ENCODE measurements around the gene LARP4.
"Not testable (repeated sequence)": the region's sequence is repeated elsewhere in the genome, so short reads cannot be mapped to it uniquely, and the experiment has no call there.

The LARP4 gene

DNA sequence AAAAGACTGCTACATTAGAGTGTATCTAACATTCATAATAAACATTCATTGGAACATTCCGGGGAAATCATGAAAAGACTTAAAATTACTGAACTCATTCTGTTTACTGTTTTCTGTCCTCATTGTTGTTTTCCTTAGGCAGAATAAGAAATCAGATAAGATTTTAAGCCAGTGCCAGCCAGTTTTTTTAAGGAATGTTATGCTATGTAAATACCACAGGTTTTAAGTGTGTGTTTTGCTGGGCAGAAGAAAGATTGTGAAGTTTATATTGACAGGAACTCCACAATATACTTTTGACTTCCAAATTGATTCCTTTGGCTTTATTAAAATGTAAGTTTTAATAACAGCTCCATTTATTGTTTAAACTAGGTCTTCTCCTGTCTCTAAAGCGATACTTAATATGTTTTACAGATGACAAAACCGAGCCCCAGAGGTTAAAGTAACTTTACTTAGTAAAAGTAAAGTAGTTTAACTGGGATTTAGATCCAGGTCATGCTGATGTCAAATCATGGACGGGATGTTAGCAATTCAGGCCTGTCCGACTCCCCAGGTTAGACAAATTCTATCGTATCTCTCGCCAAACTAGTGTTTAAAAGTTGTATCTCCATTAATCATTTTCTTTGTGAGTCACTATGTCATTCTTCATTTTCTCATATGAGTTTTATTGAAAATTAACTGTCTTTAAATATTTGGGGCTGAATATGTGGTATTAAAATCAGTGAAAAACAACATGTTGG lies 1.7 kb downstream of the LARP4 start:
- DNase-seq: no peak

DNA sequence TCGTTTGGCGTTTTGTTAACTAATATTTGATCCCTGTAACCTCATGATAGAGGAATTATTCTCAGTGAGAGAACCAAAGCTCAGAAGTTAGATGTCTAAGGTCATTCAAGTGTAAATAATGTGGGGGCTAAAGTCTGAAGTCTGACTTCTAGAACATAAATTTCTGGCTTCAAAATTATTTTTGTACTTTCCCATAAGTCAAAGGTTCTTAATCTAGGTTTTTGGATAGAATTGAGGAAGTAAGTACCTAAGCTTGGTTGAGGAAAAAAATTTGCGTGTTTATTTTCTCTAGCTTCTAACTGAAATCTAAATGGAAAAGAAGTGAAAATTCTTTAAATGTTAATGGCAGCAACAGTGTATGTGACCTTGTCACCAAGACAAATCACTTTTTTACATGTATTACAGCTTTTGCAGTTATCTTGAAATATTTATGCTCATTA lies 2.3 kb downstream of the LARP4 start:
- no peak for DNase-seq

DNA sequence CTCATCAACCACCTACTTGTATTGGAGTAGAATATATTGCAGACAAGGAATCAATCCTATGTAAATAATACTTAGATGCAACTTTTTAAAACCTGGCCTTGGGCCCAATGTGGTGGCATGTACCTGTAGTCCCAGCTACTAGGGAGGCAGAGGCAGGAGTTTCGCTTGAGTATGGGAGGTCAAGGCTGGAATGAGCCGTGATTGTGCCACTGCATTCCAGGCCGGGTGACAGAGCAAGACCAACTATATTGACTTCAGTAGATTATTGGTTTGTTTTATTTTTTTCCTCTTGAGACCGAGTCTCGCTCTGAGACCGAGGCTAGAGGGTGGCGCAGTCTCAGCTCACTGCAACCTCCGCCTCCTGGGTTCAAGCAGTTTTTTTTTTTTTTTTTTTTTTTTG lies 3.6 kb downstream of the LARP4 start:
- no peak for DNase-seq

DNA sequence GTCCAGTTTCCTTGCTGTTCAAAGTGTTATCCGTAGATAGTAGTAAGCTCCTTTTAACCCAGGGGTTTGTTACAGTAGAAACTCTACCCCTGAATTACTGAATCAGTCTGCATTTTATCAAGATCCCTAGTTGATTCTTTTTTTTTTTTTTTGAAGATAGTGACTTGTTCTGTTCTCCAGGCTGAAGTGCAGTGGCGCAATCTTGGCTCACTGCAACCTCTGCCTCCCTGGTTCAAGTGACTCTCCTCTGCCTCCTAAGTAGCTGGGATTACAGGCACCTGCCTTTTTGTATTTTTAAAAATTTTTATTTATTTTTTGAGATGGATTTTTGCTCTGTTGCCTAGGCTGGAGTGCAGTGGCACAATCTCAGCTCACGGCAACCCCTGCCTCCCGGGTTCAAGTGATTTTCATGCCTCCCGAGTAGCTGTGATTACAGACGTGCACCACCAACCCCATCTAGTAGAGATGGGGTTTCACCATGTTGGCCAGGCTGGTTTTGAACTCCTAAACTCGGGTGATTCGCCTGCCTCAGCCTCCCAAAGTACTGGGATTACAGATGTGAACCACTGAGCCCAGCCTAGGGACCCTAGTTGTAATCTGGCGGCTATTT lies 10.5 kb downstream of the LARP4 start:
- DNase-seq: no peak

DNA sequence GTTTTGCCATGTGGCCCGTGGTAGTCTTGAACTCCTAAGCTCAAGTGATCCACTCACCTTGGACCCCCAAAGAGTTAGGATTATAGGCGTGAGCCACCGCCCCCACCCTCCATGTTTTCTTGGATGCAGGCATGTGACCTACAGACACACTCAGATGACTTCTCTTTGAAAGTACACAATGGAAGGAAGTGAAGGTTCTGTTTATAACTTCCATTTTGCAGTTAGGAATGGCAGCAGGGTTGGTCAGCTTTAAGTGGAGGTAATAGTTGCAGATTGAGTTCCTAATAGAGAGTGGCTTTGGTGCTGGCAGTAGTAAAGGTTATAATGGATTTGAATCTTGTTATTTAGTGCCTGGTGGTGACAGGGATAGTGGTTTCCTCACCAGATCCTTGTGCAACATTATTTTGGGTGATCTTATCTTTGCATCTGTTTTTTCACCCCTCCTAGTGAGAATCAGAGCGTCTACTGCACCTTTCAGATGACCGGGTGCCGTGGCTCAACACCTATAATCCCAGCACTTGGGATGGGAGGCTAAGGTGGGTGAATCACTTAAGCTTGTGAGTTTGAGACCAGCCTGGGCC lies 15.3 kb downstream of the LARP4 start:
- DNase-seq: no peak

DNA sequence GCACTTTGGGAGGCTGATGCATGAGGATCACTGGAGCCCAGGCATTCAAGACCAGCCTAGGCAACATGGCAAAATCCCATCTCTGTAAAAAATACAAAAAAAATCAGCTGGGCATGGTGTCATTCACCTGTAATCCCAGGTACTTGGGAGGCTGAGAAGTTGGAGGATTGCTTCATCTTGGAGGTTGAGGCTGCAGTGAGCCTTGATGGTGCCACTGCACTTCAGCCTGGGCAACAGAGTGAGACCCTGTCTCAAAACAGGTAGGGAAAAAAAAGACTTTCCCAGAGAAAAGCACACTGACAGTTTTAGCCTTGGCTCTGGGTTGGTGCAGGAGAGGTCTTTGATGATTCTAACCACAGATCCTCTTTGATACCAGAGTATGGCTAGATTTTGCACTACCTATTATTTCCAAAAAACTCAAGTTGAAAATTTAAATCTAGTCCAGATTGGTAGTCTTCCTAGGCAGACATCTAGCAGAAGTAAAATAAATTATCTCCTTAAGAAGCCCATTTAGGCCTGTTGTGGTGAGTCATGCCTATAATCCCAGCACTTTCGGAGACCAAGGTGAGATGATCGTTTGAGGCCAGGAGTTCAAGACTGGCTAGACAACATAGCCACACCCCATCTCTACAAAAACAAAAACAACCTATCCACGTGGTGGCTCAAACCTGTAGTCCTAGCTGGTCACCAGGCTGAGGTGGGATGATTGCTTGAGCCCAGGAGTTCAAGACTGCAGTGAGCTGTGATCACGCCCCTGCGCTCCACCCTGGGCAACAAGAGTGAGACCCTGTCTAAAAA lies 18.6 kb downstream of the LARP4 start:
- DNase-seq: no peak

DNA sequence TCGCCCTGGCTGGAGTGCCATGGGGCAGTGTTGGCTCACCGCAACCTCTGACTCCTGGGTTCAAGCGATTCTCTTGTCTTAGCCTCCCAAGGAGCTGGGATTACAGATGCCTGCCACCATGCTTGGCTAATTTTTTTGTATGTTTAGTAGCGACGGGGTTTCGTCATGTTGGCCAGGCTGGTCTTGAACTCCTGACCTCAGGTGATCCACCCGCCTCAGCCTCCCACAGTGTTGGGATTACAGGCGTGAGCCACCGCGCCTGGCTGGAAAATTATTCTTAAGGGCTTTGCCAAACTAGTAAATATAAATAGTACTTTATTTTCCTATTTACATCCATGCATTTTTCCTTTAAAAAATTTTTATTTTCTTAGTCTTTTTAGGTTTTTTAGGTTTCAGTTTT lies 22.2 kb downstream of the LARP4 start:
- not testable (repeated sequence) for DNase-seq

DNA sequence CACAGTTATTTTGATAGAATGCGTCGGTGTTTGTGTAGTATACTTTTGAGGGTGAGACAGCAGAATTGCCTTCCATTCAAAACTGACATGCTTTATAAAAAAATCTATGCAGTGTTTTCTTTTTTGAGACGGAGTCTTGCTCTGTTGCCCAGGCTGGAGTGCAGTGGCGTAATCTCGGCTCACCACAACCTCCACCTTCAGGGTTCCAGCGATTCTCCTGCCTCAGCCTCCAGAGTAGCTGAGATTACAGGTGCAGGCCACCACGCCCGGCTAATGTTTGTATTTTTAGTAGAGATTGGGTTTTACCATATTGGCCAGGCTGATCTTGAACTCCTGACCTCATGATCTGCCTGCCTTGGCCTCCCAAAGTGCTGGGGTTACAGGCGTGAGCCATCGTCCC lies 22.7 kb downstream of the LARP4 start:
- DNase-seq: not testable (repeated sequence)

DNA sequence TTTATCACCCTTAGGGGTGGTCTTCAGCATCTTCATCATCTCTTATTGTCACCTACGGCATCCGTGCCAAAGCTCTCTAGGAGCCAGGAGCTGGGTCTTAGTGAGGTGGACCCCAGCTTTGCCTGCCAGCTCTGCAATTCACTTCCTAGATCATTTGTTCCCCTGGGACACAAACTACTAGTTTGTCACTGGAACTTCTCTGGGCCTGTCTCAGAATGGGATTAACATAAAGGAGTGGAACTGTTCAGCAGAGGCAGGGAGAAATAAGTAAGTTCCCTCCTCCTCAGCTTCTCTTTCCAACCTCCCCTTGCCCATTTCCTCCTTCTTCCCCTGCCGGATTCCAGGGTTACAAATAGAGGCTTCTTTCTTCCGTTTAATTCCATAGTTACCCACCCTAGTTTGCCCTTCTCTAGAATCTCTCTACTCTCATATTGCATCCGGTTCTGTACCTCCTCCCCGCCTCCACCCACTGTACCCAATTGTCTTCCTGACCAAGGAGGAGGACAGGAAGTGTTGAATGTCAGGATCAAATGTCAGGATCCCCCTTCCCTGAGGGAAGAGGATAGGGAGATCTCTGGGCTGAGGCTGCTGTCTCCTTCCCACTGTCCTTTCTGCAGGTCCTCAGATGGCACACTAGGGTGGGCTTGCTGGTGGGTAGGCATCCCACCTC lies 25.0 kb downstream of the LARP4 start:
- DNase-seq: no peak

DNA sequence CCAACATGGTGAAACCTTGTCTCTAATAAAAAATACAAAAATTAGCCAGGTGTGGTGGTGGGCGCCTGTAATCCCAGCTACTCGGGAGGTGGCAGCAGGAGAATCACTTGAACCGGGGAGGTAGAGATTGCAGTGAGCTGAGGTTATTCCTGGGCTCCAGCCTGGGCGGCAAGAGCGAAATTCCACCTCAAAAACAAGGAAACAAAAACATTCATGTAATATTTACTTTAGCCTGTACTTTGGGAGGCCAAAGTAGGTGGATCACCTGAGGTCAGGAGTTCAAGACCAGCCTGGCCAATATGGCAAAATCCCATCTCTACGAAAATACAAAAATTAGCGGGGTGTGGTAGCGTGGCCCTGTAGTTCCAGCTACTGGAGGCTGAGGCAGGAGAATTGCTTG lies 31.0 kb downstream of the LARP4 start:
- not testable (repeated sequence) for DNase-seq

DNA sequence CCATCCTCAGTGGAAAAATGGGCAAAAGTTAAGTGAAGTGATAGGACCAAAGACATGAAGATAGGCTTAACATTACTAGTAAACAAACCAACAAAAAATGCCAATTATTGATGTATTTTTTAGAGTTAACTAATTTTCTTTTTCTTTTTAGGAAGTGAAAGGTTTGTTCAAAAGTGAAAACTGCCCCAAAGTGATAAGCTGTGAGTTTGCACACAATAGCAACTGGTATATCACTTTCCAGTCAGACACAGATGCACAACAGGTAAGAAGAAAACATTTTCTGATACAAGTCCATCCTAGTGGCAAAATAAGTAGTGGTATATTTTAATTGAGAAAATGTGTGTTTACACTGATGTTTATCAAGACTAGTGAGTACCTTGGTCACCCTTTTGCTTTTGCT lies 39.6 kb downstream of the LARP4 start:
- DNase-seq: no peak

DNA sequence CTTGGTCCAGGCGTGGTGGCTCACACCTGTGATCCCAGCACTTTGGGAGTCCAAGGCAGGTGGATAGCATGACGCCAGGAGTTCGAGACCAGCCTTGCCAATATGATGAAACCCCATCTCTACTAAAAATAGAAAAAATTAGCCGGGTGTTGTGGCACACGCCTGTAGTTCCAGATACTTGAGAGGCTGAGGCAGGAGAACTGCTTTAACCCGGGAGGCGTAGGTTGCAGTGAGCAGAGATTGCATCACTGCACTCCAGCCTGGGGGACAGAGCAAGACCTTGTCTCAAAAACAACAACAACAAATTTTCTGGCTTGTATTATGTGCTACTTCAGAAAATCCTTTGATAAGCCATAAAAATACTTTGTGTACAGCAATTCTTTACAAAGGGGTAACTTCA lies 41.1 kb downstream of the LARP4 start:
- DNase-seq: no peak

DNA sequence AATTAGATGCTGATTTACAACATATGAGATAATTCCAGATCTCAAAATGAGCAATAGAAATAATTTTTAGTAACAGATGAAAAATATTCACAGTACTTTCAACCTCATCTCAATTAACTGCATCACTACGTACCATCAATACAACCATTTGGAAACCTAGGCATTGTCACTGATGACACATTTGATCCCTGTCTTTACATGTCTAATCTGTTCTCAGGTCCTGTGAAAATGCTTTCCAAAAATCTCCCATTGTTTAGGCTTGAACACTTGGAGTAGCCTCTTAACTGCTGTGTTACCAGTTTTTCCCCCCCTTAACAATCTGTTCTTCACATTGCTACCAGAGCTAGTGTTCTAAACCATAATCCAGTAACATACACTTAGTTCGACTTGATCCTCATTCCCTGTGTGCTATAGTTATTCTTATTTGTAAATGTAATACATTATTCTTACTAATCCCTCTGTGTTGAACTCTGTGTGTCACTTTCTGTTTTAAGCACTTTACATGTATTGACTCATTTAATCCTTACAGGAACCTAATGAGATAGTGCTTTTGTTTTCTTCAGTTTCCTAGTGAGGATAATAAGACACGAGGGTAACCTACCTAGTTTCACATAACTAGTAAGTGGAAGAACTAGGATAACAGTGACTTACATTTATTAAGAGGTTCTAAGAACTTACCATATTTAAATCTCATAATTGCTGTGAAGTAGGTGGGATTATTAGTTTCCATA lies 41.7 kb downstream of the LARP4 start:
- peak; percentile 0 for DNase-seq

DNA sequence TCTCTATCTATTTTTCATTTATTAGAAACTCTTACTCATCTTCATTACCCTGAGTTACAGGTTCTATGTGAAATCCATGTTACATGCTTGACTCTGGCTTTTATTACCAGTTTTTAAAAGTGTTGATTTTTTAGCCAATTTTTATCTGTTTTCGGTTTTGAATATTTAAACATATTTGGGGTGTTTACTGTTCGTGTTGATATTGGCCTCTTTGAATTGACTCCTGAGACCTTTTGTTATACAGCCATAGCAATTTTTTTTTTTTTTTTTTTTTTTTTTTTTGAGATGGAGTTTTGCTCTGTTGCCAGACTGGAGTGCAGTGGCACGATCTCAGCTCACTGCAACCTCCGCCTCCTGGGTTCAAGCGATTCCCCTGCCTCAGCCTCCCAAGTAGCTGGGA lies 49.0 kb downstream of the LARP4 start:
- DNase-seq: not testable (repeated sequence)

DNA sequence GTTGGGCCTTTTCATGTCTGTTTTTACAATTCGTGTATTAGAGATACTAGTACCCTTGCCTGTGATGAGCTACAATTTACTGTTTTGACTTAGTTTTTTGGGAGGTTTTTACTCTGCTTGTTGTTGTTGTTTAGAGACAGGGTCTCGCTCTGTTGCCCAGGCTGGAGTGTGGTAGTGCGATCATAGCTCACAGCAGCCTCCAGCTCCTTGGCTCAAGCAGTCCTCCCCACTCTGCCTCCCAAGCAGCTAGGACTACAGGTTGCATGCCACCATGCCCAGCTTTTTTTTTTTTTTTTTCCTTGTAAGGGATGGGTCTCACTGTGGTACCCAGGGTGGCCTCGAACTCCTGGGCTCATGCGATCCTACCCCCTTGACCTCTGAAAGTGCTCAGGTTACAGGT lies 52.1 kb downstream of the LARP4 start:
- no peak for DNase-seq

DNA sequence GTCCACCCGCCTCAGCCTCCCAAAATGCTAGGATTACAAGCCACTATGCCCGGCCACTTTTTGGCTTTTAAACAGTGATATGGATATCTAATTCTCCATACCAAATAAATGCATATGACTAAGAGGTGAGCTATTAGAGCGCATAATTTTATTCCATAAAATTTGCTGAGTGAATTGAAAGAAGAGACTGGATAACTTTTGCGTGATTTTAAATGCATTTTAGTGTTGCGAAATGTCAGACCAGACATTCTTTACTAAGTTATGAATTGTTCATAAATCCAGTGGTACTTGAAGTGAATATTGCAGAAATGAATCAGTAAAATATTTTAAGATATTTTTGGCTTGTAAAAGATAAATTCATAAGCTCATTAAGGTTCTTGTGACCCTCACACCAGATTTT lies 53.2 kb downstream of the LARP4 start:
- DNase-seq: no peak

DNA sequence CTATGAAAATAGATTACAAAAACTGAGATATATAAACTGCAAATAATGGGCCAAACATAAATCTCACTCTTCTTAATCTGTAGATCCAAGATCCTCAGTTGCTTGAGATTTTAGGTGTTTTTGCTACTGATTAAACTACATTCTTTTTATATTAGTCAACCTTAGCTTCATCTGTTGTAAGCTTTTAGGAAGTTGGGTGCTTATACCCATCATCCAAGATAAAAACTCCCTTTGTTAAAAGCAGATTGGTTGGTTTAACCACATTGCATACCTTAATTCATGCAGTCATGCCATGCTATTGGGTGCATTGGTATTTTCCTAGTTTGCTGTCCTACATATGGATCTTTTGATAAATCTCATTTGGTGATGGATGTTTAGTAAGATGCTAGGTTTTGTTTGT lies 57.9 kb downstream of the LARP4 start:
- no peak for DNase-seq

DNA sequence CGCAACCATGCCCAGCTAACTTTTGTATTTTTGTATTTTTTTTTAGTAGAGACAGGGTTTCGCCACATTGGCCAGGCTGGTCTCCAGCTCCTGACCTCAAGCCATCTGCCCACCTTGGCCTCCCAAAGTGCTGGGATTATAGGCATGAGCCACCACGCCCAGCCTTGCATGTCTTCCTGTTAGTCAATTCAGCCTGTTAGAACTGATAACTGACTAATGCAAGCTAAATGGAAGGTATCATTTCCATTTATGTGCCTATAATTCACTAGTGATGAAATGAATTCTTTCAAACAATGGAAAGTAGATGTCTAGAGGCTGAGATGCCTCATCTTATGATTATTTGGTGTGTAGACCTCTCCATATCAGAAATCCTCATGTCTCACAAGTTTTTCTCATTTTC lies 66.8 kb downstream of the LARP4 start:
- no peak for DNase-seq

DNA sequence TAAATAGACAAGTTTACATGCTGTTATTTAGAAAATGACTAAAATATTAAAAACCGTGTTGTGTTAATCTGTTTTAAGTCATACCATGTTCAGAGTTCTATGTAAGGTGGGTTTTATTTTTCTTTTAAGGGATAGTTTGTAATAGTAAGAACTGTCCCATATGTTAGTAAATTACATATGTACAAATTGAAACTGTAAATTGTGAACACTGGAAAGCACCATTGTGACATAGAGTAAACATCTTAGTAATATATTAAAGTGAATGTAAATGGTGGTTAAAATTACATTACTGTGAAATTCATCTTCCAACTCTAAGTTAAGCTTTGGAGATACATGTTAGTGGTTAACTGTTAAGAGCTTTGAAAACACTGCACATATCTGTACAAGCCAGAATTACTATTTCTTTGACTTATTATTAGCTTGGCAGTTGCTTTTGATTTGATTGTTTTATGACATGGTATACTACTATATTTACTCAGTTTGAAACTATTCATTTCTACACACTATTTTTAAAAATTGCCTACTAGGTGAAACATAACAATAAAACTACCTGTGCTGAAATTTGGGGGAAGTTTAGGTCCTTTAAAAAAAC lies 76.7 kb downstream of the LARP4 start:
- DNase-seq: no peak

DNA sequence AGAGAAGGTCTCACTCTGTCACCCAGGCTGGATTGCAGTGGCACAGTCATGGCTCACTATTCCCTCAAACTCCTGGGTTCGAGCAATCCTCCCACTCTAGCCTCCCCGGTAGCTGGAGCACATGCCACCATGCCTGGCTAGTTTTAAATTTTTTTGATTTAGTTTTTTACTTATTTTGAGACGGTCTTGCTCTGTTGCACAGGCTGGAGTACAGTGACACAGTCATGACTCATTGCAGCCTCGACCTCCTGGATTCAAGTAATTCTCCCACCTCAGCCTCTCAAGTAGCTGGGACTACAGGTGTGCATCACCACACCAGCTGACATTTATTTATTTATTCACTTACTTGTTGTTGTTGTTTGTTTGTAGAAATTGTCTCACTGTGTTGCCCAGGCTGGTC lies 81.9 kb downstream of the LARP4 start:
- DNase-seq: no peak

DNA sequence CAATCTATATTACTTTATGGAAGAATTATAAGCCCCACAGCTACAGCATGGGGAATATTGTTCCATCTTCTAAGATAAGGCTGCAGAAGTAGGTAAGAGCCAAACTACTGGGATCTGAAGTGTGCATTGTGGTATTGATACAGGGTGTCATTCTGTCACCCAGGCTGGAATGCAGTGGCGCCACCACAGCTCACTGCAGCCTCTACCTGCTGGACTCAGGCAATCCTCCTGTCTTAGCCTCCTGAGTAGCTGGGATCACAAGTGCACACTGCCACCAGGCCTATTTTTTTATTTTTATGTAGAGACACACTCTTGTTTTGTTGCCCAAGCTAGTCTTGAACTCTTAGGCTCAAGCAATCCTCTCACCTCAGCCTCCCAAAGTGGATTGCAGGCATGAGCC lies 82.8 kb downstream of the LARP4 start:
- no peak for DNase-seq

DNA sequence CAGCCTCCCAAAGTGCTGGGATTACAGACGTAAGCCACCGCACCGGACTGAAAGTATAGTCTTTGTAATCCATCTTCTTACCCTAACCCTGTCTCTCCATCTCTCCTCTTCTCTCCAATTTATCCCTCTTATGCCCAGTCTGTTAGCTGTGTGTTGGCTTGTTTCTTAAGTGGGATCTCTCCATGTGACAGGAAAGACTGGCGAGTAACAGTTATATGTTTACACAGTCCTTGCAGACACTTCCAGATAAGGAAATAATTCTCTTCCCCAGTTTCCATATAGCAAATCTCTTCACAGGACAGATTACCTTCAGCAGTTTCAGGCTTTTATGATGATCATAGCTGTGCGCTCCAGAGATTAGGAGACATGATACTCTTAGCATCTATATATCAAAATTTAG lies 88.1 kb downstream of the LARP4 start:
- no peak for DNase-seq
